Limb (tissue), 2 donors: ENCODE results near the gene CD37.
A peak's percentile ranks its signal among the peaks of the same experiment; 100 is the strongest.

ENCODE experiments used
- DNase-seq, 2 donors: peaks; one replicate each; pipeline ENCODE4 v3.0.0-alpha.2; 2016; ENCODE audit errors: extremely low spot score in 2 of 2

CD37 gene

GRCh38 chr19:49378512-49378911 is 43.3 kb downstream of the CD37 start:
- DNase-seq = no peak

- DNase-seq = no peak
Measured at GRCh38 chr19:49380391-49380790, 45.2 kb downstream of the CD37 start.

- DNase-seq = no peak
Measured at GRCh38 chr19:49382639-49383038, 47.4 kb downstream of the CD37 start.

- no peak for DNase-seq
Measured at GRCh38 chr19:49383599-49383998, 48.4 kb downstream of the CD37 start.

GRCh38 chr19:49387936-49388372 is 52.7 kb downstream of the CD37 start, which contains the start of gene KASH5:
KASH5 (plus strand) TSS chr19:49388249; CDS start chr19:49390884, 2,635 bp downstream.
- peak in 1 of 2 donors; percentile 67 for DNase-seq

- DNase-seq = no peak
Measured at GRCh38 chr19:49389406-49389805, 54.2 kb downstream of the CD37 start.
